GM12878 (cell line): Measurements from ENCODE around the gene PPHLN1. TPM values are rescaled to one million over a fixed set of nuclear protein-coding genes. Genes with fewer than 3 reads are reported as not detected.

Experiments used
- BCL11A ChIP-seq: IDR thresholded peaks from 2 replicates; pipeline ENCODE4 v1.6.1; 2011; ENCODE audit warnings: low read depth, low read length
- BRCA1 ChIP-seq: IDR thresholded peaks from 2 replicates; pipeline ENCODE4 v1.6.1; 2011; ENCODE audit warnings: low read depth, low read length, improper control_type of control experiment
- CBFB ChIP-seq: IDR thresholded peaks from 2 replicates; pipeline ENCODE4 v1.6.1; 2016; ENCODE audit warnings: antibody characterized with exemption, low read depth
- CHD1 ChIP-seq: IDR thresholded peaks from 2 replicates; pipeline ENCODE4 v1.6.1; 2012; ENCODE audit warnings: low read depth, low read length, improper control_type of control experiment
- CREM ChIP-seq: IDR thresholded peaks from 2 replicates; pipeline ENCODE4 v1.6.1; 2014; ENCODE audit warnings: antibody characterized with exemption, low read depth
- ETV6 ChIP-seq, 2 experiments: fragments of 450-650 bp in 1 of 2; IDR thresholded peaks in 1 of 2; conservative IDR thresholded peaks in 1 of 2; 2 replicates each; pipeline ENCODE4 v1.6.1; 2014; ENCODE audit warnings: antibody characterized with exemption in 1 of 2, borderline replicate concordance in 1 of 2, low read depth in 1 of 2, mild to moderate bottlenecking in 1 of 2, moderate library complexity in 1 of 2
- GATAD2B ChIP-seq: fragments of 450-650 bp; conservative IDR thresholded peaks from 2 replicates; pipeline ENCODE4 v1.6.1; 2017; ENCODE audit warnings: low read depth, mild to moderate bottlenecking, moderate library complexity
- HDAC2 ChIP-seq: fragments of 200-600 bp; sonication (generic); IDR thresholded peaks from 2 replicates; pipeline ENCODE4 v1.6.1; 2017
- JUND ChIP-seq: IDR thresholded peaks from 2 replicates; pipeline ENCODE4 v1.6.1; 2012; ENCODE audit warnings: low read depth, mild to moderate bottlenecking, low read length, improper control_type of control experiment, moderate library complexity
- KLF5 ChIP-seq: fragments of 450-650 bp; IDR thresholded peaks from 2 replicates; pipeline ENCODE4 v1.6.1; 2014; ENCODE audit warnings: mild to moderate bottlenecking; ENCODE audit not compliant: partially characterized antibody
- NBN ChIP-seq: fragments of 450-650 bp; IDR thresholded peaks from 2 replicates; pipeline ENCODE4 v1.6.1; 2016
- NFXL1 ChIP-seq: fragments of 450-650 bp; IDR thresholded peaks from 2 replicates; pipeline ENCODE4 v1.6.1; 2017; ENCODE audit warnings: antibody characterized with exemption, mild to moderate bottlenecking, borderline replicate concordance
- POLR2A ChIP-seq: IDR thresholded peaks from 2 replicates; pipeline ENCODE4 v1.6.1; 2011; ENCODE audit warnings: low read depth, mild to moderate bottlenecking, low read length
- RBBP5 ChIP-seq: fragments of 200-600 bp; sonication (generic); conservative IDR thresholded peaks from 2 replicates; pipeline ENCODE4 v1.6.1; 2016
- SMARCA5 ChIP-seq: fragments of 450-650 bp; IDR thresholded peaks from 2 replicates; pipeline ENCODE4 v1.6.1; 2017; ENCODE audit warnings: mild to moderate bottlenecking
- SP1 ChIP-seq: IDR thresholded peaks from one replicate; pipeline ENCODE4 v1.6.1; 2011; ENCODE audit warnings: low read depth, low read length
- SREBF2 ChIP-seq: IDR thresholded peaks from 2 replicates; pipeline ENCODE4 v1.6.1; 2012; ENCODE audit warnings: mild to moderate bottlenecking, low read length
- SUPT20H ChIP-seq: IDR thresholded peaks from 2 replicates; pipeline ENCODE4 v1.6.1; 2011; ENCODE audit warnings: low read depth, mild to moderate bottlenecking, low read length, moderate library complexity, borderline replicate concordance; ENCODE audit not compliant: control insufficient read depth
- TCF3 ChIP-seq: IDR thresholded peaks from 2 replicates; pipeline ENCODE4 v1.6.1; 2012; ENCODE audit warnings: low read depth, mild to moderate bottlenecking, low read length, borderline replicate concordance; ENCODE audit not compliant: insufficient read depth
- YY1 ChIP-seq: IDR thresholded peaks from 2 replicates; pipeline ENCODE4 v1.6.1; 2011; ENCODE audit warnings: low read depth, mild to moderate bottlenecking, low read length
- ZNF384 ChIP-seq: IDR thresholded peaks from 2 replicates; pipeline ENCODE4 v1.6.1; 2012; ENCODE audit warnings: low read depth, mild to moderate bottlenecking, low read length, improper control_type of control experiment, borderline replicate concordance
- ZSCAN29 ChIP-seq: fragments of 450-650 bp; IDR thresholded peaks from 2 replicates; pipeline ENCODE4 v1.6.1; 2017; ENCODE audit warnings: mild to moderate bottlenecking, moderate library complexity
- polyA plus RNA-seq, 11 experiments: library from polyadenylated mRNA; depleted of rRNA in 4 of 11; unstranded in 6 of 11; stranded (reverse) in 5 of 11; fragments of >200 nt; fragmentation: Nextera tagmentation in 4 of 11; fragmentation: Illumina TruSeq in 1 of 11; extraction: Ambion mirVana in 4 of 11; extraction: Trizol in 1 of 11; gene quantifications; 1 replicate in 1 of 11; 2 replicates in 10 of 11; pipeline versions ENCODE4 v1.2.1 to v1.2.3, GENCODE V29; 2011 to 2016; ENCODE audit warnings: inconsistent platforms in 2 of 11, missing spikeins in 2 of 11, low read depth in 1 of 11
- total RNA-seq, 4 experiments: library from RNA; depleted of rRNA in 3 of 4; stranded (reverse); fragments of >200 nt in 3 of 4; fragmentation: Illumina TruSeq in 1 of 4; extraction: Trizol in 1 of 4; gene quantifications; 2 replicates each; pipeline versions ENCODE4 v1.2.1 to v1.2.3, GENCODE V29; 2013 to 2021
- TF ChIP-seq, protein P1 (sequence below): fragments of 450-650 bp; formaldehyde crosslinking; IDR thresholded peaks from 2 replicates; pipeline ENCODE4 v1.5.0; 2022; ENCODE audit warnings: mild to moderate bottlenecking, missing genetic modification characterization
- TF ChIP-seq, protein P2 (sequence below): fragments of 450-650 bp; conservative IDR thresholded peaks from 2 replicates; pipeline ENCODE4 v1.6.1; 2017; ENCODE audit warnings: mild to moderate bottlenecking, moderate library complexity

The PPHLN1 gene
- total and polyA plus RNA-seq, 10 of the 15 experiments (the other 5 are each of a cell fraction or from before 2014, with no cell fraction given), result 73.6 to 117 (median 92.1) TPM

GRCh38 chr12:42469355-42470175, 143.6 kb downstream of the PPHLN1 start (continued):
- TF ChIP-seq CBFB (peak; percentile 42; the same call in 1 of the 2 replicates), KLF5 (no peak), JUND (no peak), CREM (peak; percentile 65; the same call in 1 of the 2 replicates), NBN (peak; percentile 93), SUPT20H (no peak), NFXL1 (no peak), ETV6 (conservative IDR thresholded peaks at IDR 0.05 in 1 of 2, IDR thresholded peaks at IDR 0.05 in 1 of 2; ENCODE audit: borderline replicate concordance in 1 of 2, low read depth in 1 of 2) (peak in 1 of 2 experiments; percentile 74; a peak in 2 of 4 replicates), YY1 (no peak), RBBP5 (no peak), HDAC2 (no peak), ZSCAN29 (no peak), GATAD2B (0 out of 2 replicates have a peak, but pooled peaks have one; percentile 51), TCF3 (peak; percentile 78; the same call in 1 of the 2 replicates), BRCA1 (no peak), SMARCA5 (peak; percentile 85), SREBF2 (no peak), ZNF384 (peak; percentile 51; the same call in 1 of the 2 replicates), BCL11A (0 out of 2 replicates have a peak, but pooled peaks have one; percentile 52), SP1 (peak; percentile 14), CHD1 (peak; percentile 46; the same call in 1 of the 2 replicates), POLR2A (no peak)
- TF ChIP-seq, protein P1, sequence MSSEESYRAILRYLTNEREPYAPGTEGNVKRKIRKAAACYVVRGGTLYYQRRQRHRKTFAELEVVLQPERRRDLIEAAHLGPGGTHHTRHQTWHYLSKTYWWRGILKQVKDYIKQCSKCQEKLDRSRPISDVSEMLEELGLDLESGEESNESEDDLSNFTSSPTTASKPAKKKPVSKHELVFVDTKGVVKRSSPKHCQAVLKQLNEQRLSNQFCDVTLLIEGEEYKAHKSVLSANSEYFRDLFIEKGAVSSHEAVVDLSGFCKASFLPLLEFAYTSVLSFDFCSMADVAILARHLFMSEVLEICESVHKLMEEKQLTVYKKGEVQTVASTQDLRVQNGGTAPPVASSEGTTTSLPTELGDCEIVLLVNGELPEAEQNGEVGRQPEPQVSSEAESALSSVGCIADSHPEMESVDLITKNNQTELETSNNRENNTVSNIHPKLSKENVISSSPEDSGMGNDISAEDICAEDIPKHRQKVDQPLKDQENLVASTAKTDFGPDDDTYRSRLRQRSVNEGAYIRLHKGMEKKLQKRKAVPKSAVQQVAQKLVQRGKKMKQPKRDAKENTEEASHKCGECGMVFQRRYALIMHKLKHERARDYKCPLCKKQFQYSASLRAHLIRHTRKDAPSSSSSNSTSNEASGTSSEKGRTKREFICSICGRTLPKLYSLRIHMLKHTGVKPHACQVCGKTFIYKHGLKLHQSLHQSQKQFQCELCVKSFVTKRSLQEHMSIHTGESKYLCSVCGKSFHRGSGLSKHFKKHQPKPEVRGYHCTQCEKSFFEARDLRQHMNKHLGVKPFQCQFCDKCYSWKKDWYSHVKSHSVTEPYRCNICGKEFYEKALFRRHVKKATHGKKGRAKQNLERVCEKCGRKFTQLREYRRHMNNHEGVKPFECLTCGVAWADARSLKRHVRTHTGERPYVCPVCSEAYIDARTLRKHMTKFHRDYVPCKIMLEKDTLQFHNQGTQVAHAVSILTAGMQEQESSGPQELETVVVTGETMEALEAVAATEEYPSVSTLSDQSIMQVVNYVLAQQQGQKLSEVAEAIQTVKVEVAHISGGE (CRISPR knock-in tag), result no peak
- TF ChIP-seq, protein P2, sequence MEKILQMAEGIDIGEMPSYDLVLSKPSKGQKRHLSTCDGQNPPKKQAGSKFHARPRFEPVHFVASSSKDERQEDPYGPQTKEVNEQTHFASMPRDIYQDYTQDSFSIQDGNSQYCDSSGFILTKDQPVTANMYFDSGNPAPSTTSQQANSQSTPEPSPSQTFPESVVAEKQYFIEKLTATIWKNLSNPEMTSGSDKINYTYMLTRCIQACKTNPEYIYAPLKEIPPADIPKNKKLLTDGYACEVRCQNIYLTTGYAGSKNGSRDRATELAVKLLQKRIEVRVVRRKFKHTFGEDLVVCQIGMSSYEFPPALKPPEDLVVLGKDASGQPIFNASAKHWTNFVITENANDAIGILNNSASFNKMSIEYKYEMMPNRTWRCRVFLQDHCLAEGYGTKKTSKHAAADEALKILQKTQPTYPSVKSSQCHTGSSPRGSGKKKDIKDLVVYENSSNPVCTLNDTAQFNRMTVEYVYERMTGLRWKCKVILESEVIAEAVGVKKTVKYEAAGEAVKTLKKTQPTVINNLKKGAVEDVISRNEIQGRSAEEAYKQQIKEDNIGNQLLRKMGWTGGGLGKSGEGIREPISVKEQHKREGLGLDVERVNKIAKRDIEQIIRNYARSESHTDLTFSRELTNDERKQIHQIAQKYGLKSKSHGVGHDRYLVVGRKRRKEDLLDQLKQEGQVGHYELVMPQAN, result no peak
